Loucy (cell line): ENCODE results near the gene ACVR1B.

ENCODE experiments used
- H2AFZ ChIP-seq: fragments of 200-600 bp; sonication (generic); 2 replicates; pipeline ENCODE4 v1.6.0; 2016; ENCODE audit warnings: antibody characterized with exemption, mild to moderate bottlenecking, low read length, moderate library complexity
- H3F3A ChIP-seq: fragments of 200-600 bp; 2 replicates; pipeline ENCODE4 v1.6.0; 2016; ENCODE audit warnings: antibody characterized with exemption, low read depth, mild to moderate bottlenecking
- H3K27me3 ChIP-seq: fragments of 200-600 bp; sonication (generic); 2 replicates; pipeline ENCODE4 v1.6.1; 2014; ENCODE audit warnings: low read length, mild to moderate bottlenecking; ENCODE audit not compliant: insufficient read depth, poor library complexity, severe bottlenecking
- H3K36me3 ChIP-seq: fragments of 200-600 bp; sonication (generic); 2 replicates; pipeline ENCODE4 v1.6.1; 2016; ENCODE audit warnings: low read length; ENCODE audit not compliant: insufficient read depth
- H3K4me1 ChIP-seq: fragments of 200-600 bp; sonication (generic); 2 replicates; pipeline ENCODE4 v1.5.1; 2014; ENCODE audit warnings: low read length, mild to moderate bottlenecking; ENCODE audit not compliant: insufficient read depth, poor library complexity, severe bottlenecking
- H3K4me2 ChIP-seq: fragments of 200-600 bp; sonication (generic); 2 replicates; pipeline ENCODE4 v1.6.0; 2014; ENCODE audit warnings: antibody characterized with exemption, low read length, low read depth, mild to moderate bottlenecking; ENCODE audit not compliant: poor library complexity, severe bottlenecking
- H3K4me3 ChIP-seq: fragments of 200-600 bp; sonication (generic); 2 replicates; pipeline ENCODE4 v1.5.1; 2014; ENCODE audit warnings: low read length, mild to moderate bottlenecking, mixed read lengths; ENCODE audit not compliant: poor library complexity, severe bottlenecking
- H3K79me2 ChIP-seq: fragments of 200-600 bp; sonication (generic); 2 replicates; pipeline ENCODE4 v1.6.1; 2014; ENCODE audit warnings: low read length; ENCODE audit not compliant: insufficient read depth
- H3K9ac ChIP-seq: fragments of 200-600 bp; sonication (generic); 2 replicates; pipeline ENCODE4 v1.6.0; 2014; ENCODE audit warnings: mild to moderate bottlenecking, low read depth, low read length, moderate library complexity; ENCODE audit not compliant: poor library complexity, severe bottlenecking
- H3K9me2 ChIP-seq: fragments of 200-600 bp; sonication (generic); replicated peaks from 2 replicates; pipeline ENCODE4 v1.6.1; 2016; ENCODE audit warnings: low read depth, low read length, mixed read lengths
- H3K9me3 ChIP-seq: fragments of 200-600 bp; sonication (generic); 2 replicates; pipeline ENCODE4 v1.6.1; 2014; ENCODE audit warnings: mild to moderate bottlenecking, antibody characterized with exemption, low read length, low read depth; ENCODE audit not compliant: insufficient read depth
- H4K20me1 ChIP-seq: fragments of 200-600 bp; sonication (generic); 2 replicates; pipeline ENCODE4 v1.6.0; 2014; ENCODE audit warnings: antibody characterized with exemption, low read length, mild to moderate bottlenecking; ENCODE audit not compliant: insufficient read depth, poor library complexity, severe bottlenecking
- EZH2phosphoT487 ChIP-seq: fragments of 200-600 bp; IDR thresholded peaks from 2 replicates; pipeline ENCODE4 v1.6.1; 2018; ENCODE audit warnings: antibody characterized with exemption, mild to moderate bottlenecking, moderate library complexity, borderline replicate concordance
- TF ChIP-seq, protein P1 (sequence below): fragments of 200-600 bp; sonication (generic); conservative IDR thresholded peaks from 2 replicates; pipeline ENCODE4 v1.5.1; 2014; ENCODE audit warnings: mild to moderate bottlenecking, antibody characterized with exemption, low read length

The ACVR1B gene

DNA sequence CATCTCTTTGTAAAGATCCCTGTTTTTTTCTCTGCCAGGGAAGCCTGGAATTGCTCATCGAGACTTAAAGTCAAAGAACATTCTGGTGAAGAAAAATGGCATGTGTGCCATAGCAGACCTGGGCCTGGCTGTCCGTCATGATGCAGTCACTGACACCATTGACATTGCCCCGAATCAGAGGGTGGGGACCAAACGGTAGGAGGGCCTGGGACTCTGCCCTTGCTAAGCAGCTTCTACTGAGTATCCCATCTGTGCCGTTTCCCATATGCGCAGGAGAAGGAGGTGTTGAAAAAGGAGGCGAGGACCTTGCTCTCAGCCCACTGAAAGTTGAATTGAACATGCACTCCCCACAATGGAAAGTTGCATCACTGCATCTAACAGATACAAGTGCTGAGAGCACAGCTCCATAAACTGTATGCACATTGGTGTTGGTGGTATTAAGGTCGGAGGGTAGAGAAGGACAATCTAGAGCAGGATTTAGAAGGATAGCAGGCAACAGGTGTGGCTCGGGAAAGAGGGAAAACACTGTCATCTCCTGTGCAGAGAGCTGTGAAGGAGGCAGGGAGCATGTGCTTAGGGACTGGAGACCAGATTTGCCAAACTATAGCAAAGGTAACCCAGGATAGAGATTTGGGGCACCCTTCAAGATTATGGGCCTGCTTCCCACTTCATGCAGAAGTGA lies 33.8 kb downstream of the ACVR1B start:
- no peaks in the 10 kb centered on the region for H3K9me2 ChIP-seq
- H3F3A ChIP-seq, result no peaks in the 10 kb centered on the region
- no peaks in the 10 kb centered on the region for H3K27me3 ChIP-seq
- no peaks in the 10 kb centered on the region for H4K20me1 ChIP-seq
- no peak overlapping the region for H2AFZ ChIP-seq
- TF ChIP-seq, protein P1, sequence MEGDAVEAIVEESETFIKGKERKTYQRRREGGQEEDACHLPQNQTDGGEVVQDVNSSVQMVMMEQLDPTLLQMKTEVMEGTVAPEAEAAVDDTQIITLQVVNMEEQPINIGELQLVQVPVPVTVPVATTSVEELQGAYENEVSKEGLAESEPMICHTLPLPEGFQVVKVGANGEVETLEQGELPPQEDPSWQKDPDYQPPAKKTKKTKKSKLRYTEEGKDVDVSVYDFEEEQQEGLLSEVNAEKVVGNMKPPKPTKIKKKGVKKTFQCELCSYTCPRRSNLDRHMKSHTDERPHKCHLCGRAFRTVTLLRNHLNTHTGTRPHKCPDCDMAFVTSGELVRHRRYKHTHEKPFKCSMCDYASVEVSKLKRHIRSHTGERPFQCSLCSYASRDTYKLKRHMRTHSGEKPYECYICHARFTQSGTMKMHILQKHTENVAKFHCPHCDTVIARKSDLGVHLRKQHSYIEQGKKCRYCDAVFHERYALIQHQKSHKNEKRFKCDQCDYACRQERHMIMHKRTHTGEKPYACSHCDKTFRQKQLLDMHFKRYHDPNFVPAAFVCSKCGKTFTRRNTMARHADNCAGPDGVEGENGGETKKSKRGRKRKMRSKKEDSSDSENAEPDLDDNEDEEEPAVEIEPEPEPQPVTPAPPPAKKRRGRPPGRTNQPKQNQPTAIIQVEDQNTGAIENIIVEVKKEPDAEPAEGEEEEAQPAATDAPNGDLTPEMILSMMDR, result no peak
- no peak for TF ChIP-seq EZH2phosphoT487
- no peaks in the 10 kb centered on the region for H3K9me3 ChIP-seq
- H3K36me3 ChIP-seq, result peaks cover 72% of the 10 kb centered on the region; the same call in 1 of the 2 replicates
- no peak overlapping the region for H3K4me2 ChIP-seq
- no peak overlapping the region for H3K9ac ChIP-seq
- no peaks in the 10 kb centered on the region for H3K79me2 ChIP-seq
- H3K4me3 ChIP-seq, result no peak overlapping the region
- H3K4me1 ChIP-seq, result no peaks in the 10 kb centered on the region

DNA sequence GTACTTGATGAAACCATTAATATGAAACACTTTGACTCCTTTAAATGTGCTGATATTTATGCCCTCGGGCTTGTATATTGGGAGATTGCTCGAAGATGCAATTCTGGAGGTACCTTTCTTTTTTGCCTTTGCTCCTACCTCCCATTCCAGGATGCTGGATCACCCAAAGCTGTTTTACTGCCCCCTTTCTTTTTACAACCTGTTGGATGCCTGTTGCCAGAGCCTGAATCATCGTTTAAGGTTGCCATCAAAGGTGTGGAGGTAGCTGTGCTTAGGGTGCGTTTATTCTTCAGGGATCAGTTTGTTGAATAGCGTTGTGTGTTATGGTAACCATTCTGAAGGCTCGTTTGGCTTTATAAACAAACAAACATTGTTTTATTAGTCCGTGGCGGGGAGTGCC lies 35.3 kb downstream of the ACVR1B start:
- H3K36me3 ChIP-seq, result peaks cover 61% of the 10 kb centered on the region; the same call in 1 of the 2 replicates
- H2AFZ ChIP-seq, result no peak overlapping the region
- H4K20me1 ChIP-seq, result no peaks in the 10 kb centered on the region
- no peak overlapping the region for H3K4me2 ChIP-seq
- TF ChIP-seq, protein P1, result no peak
- no peak for TF ChIP-seq EZH2phosphoT487
- no peaks in the 10 kb centered on the region for H3K27me3 ChIP-seq
- H3K4me1 ChIP-seq, result no peaks in the 10 kb centered on the region
- no peaks in the 10 kb centered on the region for H3F3A ChIP-seq
- H3K9me3 ChIP-seq, result no peaks in the 10 kb centered on the region
- no peak overlapping the region for H3K9ac ChIP-seq
- no peaks in the 10 kb centered on the region for H3K79me2 ChIP-seq
- H3K4me3 ChIP-seq, result no peak overlapping the region
- no peaks in the 10 kb centered on the region for H3K9me2 ChIP-seq

DNA sequence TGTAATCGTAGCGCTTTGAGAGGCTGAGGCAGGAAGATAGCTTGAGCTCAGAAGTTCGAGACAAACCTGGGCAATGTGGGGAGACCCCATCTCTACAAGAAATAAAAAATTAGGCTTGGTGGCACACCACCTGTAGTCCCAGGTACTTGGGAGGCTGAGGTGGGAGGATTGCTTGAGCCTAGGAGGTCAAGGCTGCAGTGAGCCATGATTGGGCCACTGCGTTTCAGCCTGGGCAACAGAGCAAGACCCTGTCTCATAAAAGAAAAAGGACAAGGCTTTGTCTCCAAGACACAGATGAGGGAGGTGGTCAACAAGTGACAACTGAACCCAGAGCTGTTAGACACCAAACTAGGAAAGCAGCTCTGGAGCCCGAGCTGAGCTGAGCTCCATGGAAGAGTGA lies 40.7 kb downstream of the ACVR1B start:
- Histone ChIP-seq H3K4me2 (no peak overlapping the region), H3K4me3 (no peak overlapping the region), H3K9ac (no peak overlapping the region), H3F3A (no peaks in the 10 kb centered on the region), H3K9me2 (no peaks in the 10 kb centered on the region), H4K20me1 (no peaks in the 10 kb centered on the region), H3K9me3 (no peaks in the 10 kb centered on the region), H3K4me1 (no peaks in the 10 kb centered on the region), H3K36me3 (peaks cover 32% of the 10 kb centered on the region; the same call in 1 of the 2 replicates), H2AFZ (no peak overlapping the region), H3K27me3 (no peaks in the 10 kb centered on the region), H3K79me2 (no peaks in the 10 kb centered on the region)
- no peak for TF ChIP-seq EZH2phosphoT487
- TF ChIP-seq, protein P1, result no peak
